Stimulated activated CD8-positive, alpha-beta memory T cell treated with anti-CD3 and anti-CD28 coated beads, Interleukin-15, amount 100 ng/mL, for 24 hours (primary cell): ENCODE measurements around the gene PPM1N.

Experiments
- DNase-seq: peaks from one replicate; pipeline ENCODE4 v3.0.0-alpha.2; 2020; ENCODE audit warnings: low read depth

Gene PPM1N

GRCh38 chr19:45529420-45529785 is 31.2 kb downstream of the PPM1N start:
- no peak for DNase-seq

GRCh38 chr19:45531349-45531748 is 33.1 kb downstream of the PPM1N start:
- no peak for DNase-seq

GRCh38 chr19:45539459-45539858 is 41.2 kb downstream of the PPM1N start:
- DNase-seq, result no peak

- DNase-seq, result no peak
These were observed 44.0 kb downstream of the PPM1N start for GRCh38 chr19:45542234-45542668.

GRCh38 chr19:45547211-45547770 is 49.0 kb downstream of the PPM1N start:
- DNase-seq, result no peak

- no peak for DNase-seq
These were observed 49.8 kb downstream of the PPM1N start for GRCh38 chr19:45547965-45548609.
